Suprapubic skin (tissue), 4 donors: ENCODE data around the gene DBN1. TPM values are rescaled to one million over a fixed set of nuclear protein-coding genes. Genes with fewer than 3 reads are reported as not detected.

Experiments used
- DNase-seq, 2 donors: peaks; one replicate each; pipeline ENCODE4 v3.0.0-alpha.2; 2019; ENCODE audit warnings: low spot score in 2 of 2
- H3K27ac ChIP-seq: fragments of 200-600 bp; sonication (generic); one replicate; pipeline ENCODE4 v1.5.1; 2019
- H3K27me3 ChIP-seq: fragments of 200-600 bp; sonication (generic); one replicate; pipeline ENCODE4 v1.5.1; 2019
- H3K36me3 ChIP-seq: fragments of 200-600 bp; sonication (generic); one replicate; pipeline ENCODE4 v1.5.1; 2019
- H3K4me1 ChIP-seq: fragments of 200-600 bp; sonication (generic); one replicate; pipeline ENCODE4 v1.5.1; 2019
- H3K4me3 ChIP-seq: fragments of 200-600 bp; sonication (generic); one replicate; pipeline ENCODE4 v1.5.1; 2019; ENCODE audit warnings: mild to moderate bottlenecking
- H3K9me3 ChIP-seq: fragments of 200-600 bp; sonication (generic); one replicate; pipeline ENCODE4 v1.5.1; 2019
- CTCF ChIP-seq, 2 donors: fragments of 200-600 bp in 1 of 2; fragments of 450-650 bp in 1 of 2; sonication (generic) in 1 of 2; IDR thresholded peaks; one replicate each; pipeline ENCODE4 v1.5.1; 2016 to 2019; ENCODE audit warnings: antibody characterized with exemption in 2 of 2, mild to moderate bottlenecking in 1 of 2, moderate library complexity in 1 of 2
- EP300 ChIP-seq: sonication (generic); formaldehyde crosslinking; IDR thresholded peaks from one replicate; pipeline ENCODE4 v1.6.1; 2017; ENCODE audit warnings: antibody characterized with exemption
- POLR2A ChIP-seq, 2 donors: fragments of 450-650 bp; IDR thresholded peaks; one replicate each; pipeline ENCODE4 v1.6.1; 2017; ENCODE audit warnings: antibody characterized with exemption in 2 of 2, mild to moderate bottlenecking in 2 of 2, moderate library complexity in 2 of 2
- POLR2AphosphoS5 ChIP-seq, 3 donors: sonication (generic); formaldehyde crosslinking; IDR thresholded peaks; one replicate each; pipeline ENCODE4 v1.6.1; 2017; ENCODE audit warnings: antibody characterized with exemption in 3 of 3
- WGBS: methylation state at CpG from one replicate; pipeline ENCODE4 v1.1.5; 2018; 5-methylcytosine and 5-hydroxymethylcytosine counted together
- total RNA-seq, 4 donors: library from RNA; depleted of rRNA; stranded (reverse); fragments of >200 nt; gene quantifications; one replicate each; pipeline ENCODE4 v1.1.0, GENCODE V29; 2016

DBN1 gene
- total RNA-seq, 4 donors from 2014 or later = 13.1 to 43.4 (median 25.3) TPM

- H3K4me3 ChIP-seq = no peak overlapping the region
- H3K27ac ChIP-seq = no peak overlapping the region
- 90% methylated on average over 19 of the region's 34 CpGs for WGBS
- H3K9me3 ChIP-seq = no peaks in the 10 kb centered on the region
- no peak for DNase-seq
- peaks cover 20% of the 10 kb centered on the region for H3K4me1 ChIP-seq
- H3K36me3 ChIP-seq = peaks cover 55% of the 10 kb centered on the region
- TF ChIP-seq POLR2AphosphoS5 (IDR thresholded peaks at IDR 0.05) (no peak), POLR2A (IDR thresholded peaks at IDR 0.05) (no peak), EP300 (no peak), CTCF (IDR thresholded peaks at IDR 0.05) (no peak)
- no peaks in the 10 kb centered on the region for H3K27me3 ChIP-seq
Measured at GRCh38 chr5:177511796-177512675, 38.6 kb upstream of the DBN1 start.

- TF ChIP-seq CTCF (IDR thresholded peaks at IDR 0.05) (no peak), POLR2AphosphoS5 (IDR thresholded peaks at IDR 0.05) (no peak), EP300 (no peak), POLR2A (IDR thresholded peaks at IDR 0.05) (no peak)
- H3K4me3 ChIP-seq = no peak overlapping the region
Measured at GRCh38 chr5:177511181-177511580, 37.7 kb upstream of the DBN1 start.

GRCh38 chr5:177510567-177511053, 37.2 kb upstream of the DBN1 start:
- TF ChIP-seq POLR2A (IDR thresholded peaks at IDR 0.05) = no peak
- Histone ChIP-seq H3K9me3 (no peaks in the 10 kb centered on the region), H3K4me3 (no peak overlapping the region), H3K27me3 (no peaks in the 10 kb centered on the region), H3K4me1 (peaks cover 13% of the 10 kb centered on the region), H3K27ac (no peak overlapping the region), H3K36me3 (peaks cover 53% of the 10 kb centered on the region)
- 94% methylated on average over 14 of the region's 15 CpGs for WGBS
- DNase-seq = no peak

More at GRCh38 chr5:177511181-177511580, 37.7 kb upstream of the DBN1 start:
- no peak for DNase-seq
- Histone ChIP-seq H3K9me3 (no peaks in the 10 kb centered on the region), H3K36me3 (peaks cover 55% of the 10 kb centered on the region), H3K27me3 (no peaks in the 10 kb centered on the region), H3K4me1 (peaks cover 18% of the 10 kb centered on the region), H3K27ac (no peak overlapping the region)
- WGBS = 93% methylated on average over 5 of the region's 5 CpGs

DNA sequence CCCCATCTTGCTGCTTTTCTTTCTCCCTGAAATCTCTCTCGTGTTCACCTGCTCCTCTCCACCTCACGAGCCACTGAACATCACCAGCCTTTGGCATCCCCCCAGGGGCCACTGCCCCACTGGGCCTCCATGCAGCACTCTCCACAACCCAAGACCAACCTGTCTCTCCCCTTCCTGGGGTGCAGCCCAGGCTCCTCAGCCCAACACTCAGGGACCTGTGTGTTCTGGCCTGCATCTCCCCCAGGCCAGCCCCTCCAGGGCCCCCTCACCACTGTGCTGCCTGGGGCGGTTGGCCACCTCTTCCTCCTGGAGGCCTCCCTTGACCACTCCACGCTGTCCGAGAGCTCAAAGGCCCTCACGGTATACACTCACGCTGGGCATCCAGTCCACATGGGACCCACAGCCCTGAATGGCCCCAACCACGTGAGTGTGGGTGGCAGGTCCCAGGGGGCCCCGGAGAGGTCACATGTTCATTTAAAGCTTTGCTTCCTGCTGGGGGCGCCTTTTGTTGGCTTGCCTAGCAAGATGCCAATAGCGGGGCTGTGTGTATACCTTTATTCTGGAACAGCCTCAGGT, 36.6 kb upstream of the DBN1 start:
- H3K4me3 ChIP-seq = no peak overlapping the region
- no peak for DNase-seq
- WGBS = 55% methylated on average over 4 of the region's 11 CpGs

DNA sequence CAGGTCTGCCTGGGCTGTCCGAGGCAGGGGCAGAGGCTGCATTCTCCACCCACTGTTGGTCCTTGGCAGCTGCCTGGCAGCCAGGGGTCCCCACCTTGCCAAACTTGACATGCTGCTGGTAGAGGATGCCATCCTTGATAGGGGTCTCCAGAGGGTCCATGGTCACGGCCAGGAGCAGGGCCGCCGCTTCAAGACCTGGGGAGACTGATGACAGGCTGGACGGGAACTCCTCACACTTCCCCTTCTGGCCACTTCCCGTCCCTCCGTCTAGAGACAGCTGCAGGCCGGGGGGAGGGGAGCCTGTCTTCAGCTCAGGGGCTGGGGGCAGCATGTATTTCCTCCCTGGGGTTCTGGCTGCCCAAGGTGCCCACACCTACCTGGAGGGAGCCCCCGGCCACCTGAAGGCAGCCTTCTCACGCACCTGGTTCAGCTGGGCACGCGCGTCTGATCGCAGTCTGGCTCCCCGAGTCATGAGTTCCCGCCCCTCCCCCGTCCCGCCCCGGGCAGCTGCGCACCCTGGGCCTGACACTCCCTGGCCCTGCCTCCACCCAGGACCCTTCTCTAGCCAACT, 36.0 kb upstream of the DBN1 start, which contains the start of gene DOK3:
DOK3 (minus strand) TSS at position 446 of the 571 bp plus-strand sequence; CDS start at position 160, 286 bp downstream.
- no peak within 1 kb of the TSS for H3K27ac ChIP-seq
- 39% methylated on average over 12 of the region's 20 CpGs for WGBS
- no peak for DNase-seq
- H3K27me3 ChIP-seq = no peaks in the 10 kb centered on the region
- peaks cover 44% of the 10 kb centered on the region for H3K36me3 ChIP-seq
- no peak for TF ChIP-seq POLR2AphosphoS5 (IDR thresholded peaks at IDR 0.05)
- no peak for TF ChIP-seq POLR2A (IDR thresholded peaks at IDR 0.05)
- TF ChIP-seq EP300 = no peak
- TF ChIP-seq CTCF (IDR thresholded peaks at IDR 0.05) = no peak
- peaks cover 4% of the 10 kb centered on the region for H3K4me1 ChIP-seq
- H3K9me3 ChIP-seq = no peaks in the 10 kb centered on the region
- peak within 1 kb of the TSS; percentile 21 for H3K4me3 ChIP-seq

More for the DNA sequence above, 36.6 kb upstream of the DBN1 start:
- H3K27me3 ChIP-seq = no peaks in the 10 kb centered on the region
- H3K9me3 ChIP-seq = no peaks in the 10 kb centered on the region
- H3K27ac ChIP-seq = no peak overlapping the region
- peaks cover 7% of the 10 kb centered on the region for H3K4me1 ChIP-seq
- peaks cover 50% of the 10 kb centered on the region for H3K36me3 ChIP-seq
- TF ChIP-seq CTCF (IDR thresholded peaks at IDR 0.05) (no peak), EP300 (no peak), POLR2AphosphoS5 (IDR thresholded peaks at IDR 0.05) (no peak), POLR2A (IDR thresholded peaks at IDR 0.05) (no peak)
